GM21576 (cell line): ENCODE measurements around the gene TMEM202.
"Not testable (repeated sequence)": the region's sequence is repeated elsewhere in the genome, so short reads cannot be mapped to it uniquely, and the experiment has no call there.

ENCODE experiments used
- ATAC-seq: cut with Tn5 transposase; IDR thresholded peaks from one replicate; pipeline ENCODE4 v1.9.1; 2021; ENCODE audit warnings: mild to moderate bottlenecking, moderate library complexity; ENCODE audit not compliant: unreplicated experiment

TMEM202 gene

GRCh38 chr15:72402726-72403125, 4.6 kb downstream of the TMEM202 start:
- ATAC-seq, result no peak

GRCh38 chr15:72404356-72404755, 6.3 kb downstream of the TMEM202 start:
- ATAC-seq, result no peak

- no peak for ATAC-seq
Observed at GRCh38 chr15:72404841-72405240, 6.7 kb downstream of the TMEM202 start.

- no peak for ATAC-seq
Observed at GRCh38 chr15:72406936-72407335, 8.8 kb downstream of the TMEM202 start.

GRCh38 chr15:72411111-72411510, 13.0 kb downstream of the TMEM202 start:
- ATAC-seq, result no peak

- ATAC-seq, result no peak
Observed at GRCh38 chr15:72411544-72411943, 13.4 kb downstream of the TMEM202 start.

- not testable (repeated sequence) for ATAC-seq
Observed at GRCh38 chr15:72413337-72413736, 15.2 kb downstream of the TMEM202 start.

- ATAC-seq, result no peak
Observed at GRCh38 chr15:72415304-72415703, 17.2 kb downstream of the TMEM202 start.

GRCh38 chr15:72419768-72420167, 21.7 kb downstream of the TMEM202 start:
- ATAC-seq, result not testable (repeated sequence)

- no peak for ATAC-seq
Observed at GRCh38 chr15:72420576-72420975, 22.5 kb downstream of the TMEM202 start.

- no peak for ATAC-seq
Observed at GRCh38 chr15:72421484-72421883, 23.4 kb downstream of the TMEM202 start.

- no peak for ATAC-seq
Observed at GRCh38 chr15:72423256-72423655, 25.2 kb downstream of the TMEM202 start.

GRCh38 chr15:72426753-72427152, 28.6 kb downstream of the TMEM202 start:
- ATAC-seq, result no peak

- no peak for ATAC-seq
Observed at GRCh38 chr15:72437650-72438316, 39.7 kb downstream of the TMEM202 start.

- not testable (repeated sequence) for ATAC-seq
Observed at GRCh38 chr15:72442848-72443247, 44.7 kb downstream of the TMEM202 start.

GRCh38 chr15:72445426-72445825, 47.3 kb downstream of the TMEM202 start:
- ATAC-seq, result no peak

- ATAC-seq, result no peak
Observed at GRCh38 chr15:72450805-72451204, 52.7 kb downstream of the TMEM202 start.

GRCh38 chr15:72451224-72451623, 53.1 kb downstream of the TMEM202 start:
- ATAC-seq, result no peak

GRCh38 chr15:72456684-72457083, 58.6 kb downstream of the TMEM202 start:
- no peak for ATAC-seq
